ENCODE measurements around the gene ATP13A5.

- TF ChIP-seq CTCF (IDR thresholded peaks at IDR 0.05): no peak
- no peak for TF ChIP-seq POLR2A (IDR thresholded peaks at IDR 0.05)
These were observed 64.4 kb downstream of the ATP13A5 start for GRCh38 chr3:193314161-193314560.

Data from Peyer's patch (tissue), 4 donors.